Rectal smooth muscle tissue (tissue), 1 donor: Measurements from ENCODE around the gene TMEM164.

Experiments
- H3K27ac ChIP-seq: one replicate; pipeline ENCODE4 v1.7.0; 2013; ENCODE audit warnings: low read depth, low read length, inconsistent platforms
- H3K27me3 ChIP-seq: one replicate; pipeline ENCODE4 v1.7.0; 2013; ENCODE audit warnings: low read length; ENCODE audit not compliant: control insufficient read depth, insufficient read depth
- H3K36me3 ChIP-seq: one replicate; pipeline ENCODE4 v1.7.0; 2013; ENCODE audit warnings: low read length; ENCODE audit not compliant: control insufficient read depth, insufficient read depth
- H3K4me1 ChIP-seq: one replicate; pipeline ENCODE4 v1.7.0; 2013; ENCODE audit warnings: low read length; ENCODE audit not compliant: control insufficient read depth, insufficient read depth
- H3K4me3 ChIP-seq: one replicate; pipeline ENCODE4 v1.7.0; 2013; ENCODE audit warnings: low read length
- H3K9ac ChIP-seq: one replicate; pipeline ENCODE4 v1.7.0; 2013; ENCODE audit warnings: low read length

The TMEM164 gene

GRCh38 chrX:110175146-110175545 lies 172.2 kb downstream of the TMEM164 start:
- H3K36me3 ChIP-seq: no peaks in the 10 kb centered on the region
- H3K27me3 ChIP-seq: no peaks in the 10 kb centered on the region
- no peak overlapping the region for H3K9ac ChIP-seq
- H3K27ac ChIP-seq: no peak overlapping the region
- H3K4me3 ChIP-seq: no peak overlapping the region
- no peaks in the 10 kb centered on the region for H3K4me1 ChIP-seq

GRCh38 chrX:110175696-110176095 lies 172.8 kb downstream of the TMEM164 start:
- Histone ChIP-seq H3K27ac (no peak overlapping the region), H3K27me3 (no peaks in the 10 kb centered on the region), H3K36me3 (no peaks in the 10 kb centered on the region), H3K4me3 (no peak overlapping the region), H3K4me1 (no peaks in the 10 kb centered on the region), H3K9ac (no peak overlapping the region)

GRCh38 chrX:110178179-110178865 lies 175.4 kb downstream of the TMEM164 start:
- H3K4me3 ChIP-seq: no peak overlapping the region
- no peaks in the 10 kb centered on the region for H3K36me3 ChIP-seq
- no peaks in the 10 kb centered on the region for H3K4me1 ChIP-seq
- no peaks in the 10 kb centered on the region for H3K27me3 ChIP-seq
- H3K9ac ChIP-seq: no peak overlapping the region
- no peak overlapping the region for H3K27ac ChIP-seq

- no peaks in the 10 kb centered on the region for H3K4me1 ChIP-seq
- no peaks in the 10 kb centered on the region for H3K27me3 ChIP-seq
- H3K27ac ChIP-seq: no peak overlapping the region
- H3K4me3 ChIP-seq: no peak overlapping the region
- H3K9ac ChIP-seq: no peak overlapping the region
- H3K36me3 ChIP-seq: no peaks in the 10 kb centered on the region
These were observed 177.4 kb downstream of the TMEM164 start for GRCh38 chrX:110180176-110180927.

GRCh38 chrX:110180928-110181310 lies 178.0 kb downstream of the TMEM164 start:
- H3K36me3 ChIP-seq: no peaks in the 10 kb centered on the region
- H3K27ac ChIP-seq: no peak overlapping the region
- no peaks in the 10 kb centered on the region for H3K4me1 ChIP-seq
- H3K9ac ChIP-seq: no peak overlapping the region
- H3K4me3 ChIP-seq: no peak overlapping the region
- H3K27me3 ChIP-seq: no peaks in the 10 kb centered on the region

- no peaks in the 10 kb centered on the region for H3K27me3 ChIP-seq
- no peak overlapping the region for H3K27ac ChIP-seq
- H3K4me1 ChIP-seq: no peaks in the 10 kb centered on the region
- no peak overlapping the region for H3K9ac ChIP-seq
- H3K36me3 ChIP-seq: no peaks in the 10 kb centered on the region
- H3K4me3 ChIP-seq: no peak overlapping the region
These were observed 178.7 kb downstream of the TMEM164 start for GRCh38 chrX:110181459-110182137.

- Histone ChIP-seq H3K4me3 (no peak overlapping the region), H3K4me1 (no peaks in the 10 kb centered on the region), H3K27ac (no peak overlapping the region), H3K9ac (no peak overlapping the region), H3K27me3 (no peaks in the 10 kb centered on the region), H3K36me3 (no peaks in the 10 kb centered on the region)
These were observed 179.4 kb downstream of the TMEM164 start for GRCh38 chrX:110182362-110182761.

GRCh38 chrX:110182865-110183264 lies 180.0 kb downstream of the TMEM164 start:
- no peaks in the 10 kb centered on the region for H3K36me3 ChIP-seq
- no peak overlapping the region for H3K4me3 ChIP-seq
- no peaks in the 10 kb centered on the region for H3K27me3 ChIP-seq
- no peak overlapping the region for H3K9ac ChIP-seq
- H3K4me1 ChIP-seq: no peaks in the 10 kb centered on the region
- H3K27ac ChIP-seq: no peak overlapping the region

- Histone ChIP-seq H3K27ac (no peak overlapping the region), H3K4me1 (no peaks in the 10 kb centered on the region), H3K4me3 (no peak overlapping the region), H3K9ac (no peak overlapping the region), H3K27me3 (no peaks in the 10 kb centered on the region), H3K36me3 (no peaks in the 10 kb centered on the region)
These were observed 180.4 kb downstream of the TMEM164 start for GRCh38 chrX:110183314-110183713.

- no peak overlapping the region for H3K4me3 ChIP-seq
- H3K4me1 ChIP-seq: no peaks in the 10 kb centered on the region
- no peaks in the 10 kb centered on the region for H3K36me3 ChIP-seq
- H3K27ac ChIP-seq: no peak overlapping the region
- H3K9ac ChIP-seq: no peak overlapping the region
- no peaks in the 10 kb centered on the region for H3K27me3 ChIP-seq
These were observed 186.0 kb downstream of the TMEM164 start for GRCh38 chrX:110188701-110189558.

GRCh38 chrX:110192516-110192915 lies 189.6 kb downstream of the TMEM164 start:
- Histone ChIP-seq H3K27me3 (no peaks in the 10 kb centered on the region), H3K27ac (no peak overlapping the region), H3K4me1 (no peaks in the 10 kb centered on the region), H3K36me3 (no peaks in the 10 kb centered on the region), H3K4me3 (no peak overlapping the region), H3K9ac (no peak overlapping the region)

- Histone ChIP-seq H3K4me3 (no peak overlapping the region), H3K36me3 (no peaks in the 10 kb centered on the region), H3K27ac (no peak overlapping the region), H3K4me1 (no peaks in the 10 kb centered on the region), H3K27me3 (no peaks in the 10 kb centered on the region), H3K9ac (no peak overlapping the region)
These were observed 192.1 kb downstream of the TMEM164 start for GRCh38 chrX:110194977-110195376.
